Mucosa of stomach (tissue), 1 donor: ENCODE data around the gene PPIE.
"Not testable (repeated sequence)": the region's sequence is repeated elsewhere in the genome, so short reads cannot be mapped to it uniquely, and the experiment has no call there.

Source experiments
- H3K27me3 ChIP-seq: one replicate; pipeline ENCODE4 v1.7.0; 2013; ENCODE audit warnings: mild to moderate bottlenecking, low read length; ENCODE audit not compliant: control insufficient read depth, insufficient read depth
- H3K36me3 ChIP-seq: one replicate; pipeline ENCODE4 v1.7.0; 2013; ENCODE audit warnings: low read length; ENCODE audit not compliant: control insufficient read depth, insufficient read depth
- H3K4me1 ChIP-seq: one replicate; pipeline ENCODE4 v1.7.0; 2013; ENCODE audit warnings: mild to moderate bottlenecking, low read length; ENCODE audit not compliant: control insufficient read depth, insufficient read depth
- H3K4me3 ChIP-seq: one replicate; pipeline ENCODE4 v1.7.0; 2013; ENCODE audit warnings: low read length
- H3K9ac ChIP-seq: one replicate; pipeline ENCODE4 v1.7.0; 2013; ENCODE audit warnings: mild to moderate bottlenecking, low read length, moderate library complexity
- H3K9me3 ChIP-seq: one replicate; pipeline ENCODE4 v1.7.0; 2013; ENCODE audit warnings: mild to moderate bottlenecking, low read length, moderate library complexity; ENCODE audit not compliant: control insufficient read depth
- donor health status: Pancreatic carcinoma.

PPIE gene

GRCh38 chr1:39776886-39777285 lies 38.2 kb downstream of the PPIE start:
- Histone ChIP-seq H3K27me3 (no peaks in the 10 kb centered on the region), H3K36me3 (no peaks in the 10 kb centered on the region), H3K9ac (no peak overlapping the region), H3K9me3 (no peaks in the 10 kb centered on the region), H3K4me3 (no peak overlapping the region), H3K4me1 (no peaks in the 10 kb centered on the region)

- Histone ChIP-seq H3K36me3 (no peaks in the 10 kb centered on the region), H3K4me1 (no peaks in the 10 kb centered on the region), H3K9ac (no peak overlapping the region), H3K27me3 (no peaks in the 10 kb centered on the region), H3K9me3 (no peaks in the 10 kb centered on the region), H3K4me3 (no peak overlapping the region)
These were observed 38.6 kb downstream of the PPIE start for GRCh38 chr1:39777306-39777705.

DNA sequence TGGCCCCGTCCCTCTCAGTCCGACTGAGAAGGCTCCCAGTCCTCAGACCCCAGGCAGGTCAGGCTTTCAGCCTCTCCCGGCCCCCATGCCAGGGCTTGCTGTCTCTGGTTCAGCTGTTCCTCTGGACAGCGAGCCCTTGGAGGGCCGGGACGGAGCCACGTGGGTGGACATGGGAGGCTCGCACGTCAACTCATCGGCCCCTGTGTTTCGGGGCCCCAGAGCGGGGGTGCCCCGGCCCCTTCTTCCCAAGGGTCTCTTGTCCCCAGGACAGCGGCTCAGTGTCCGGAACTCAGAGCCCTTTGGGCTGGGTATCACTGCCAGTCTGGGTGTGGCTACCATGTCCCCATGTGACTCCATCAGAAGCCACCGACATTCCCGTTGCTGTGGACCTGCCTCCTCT lies 39.2 kb downstream of the PPIE start:
- H3K27me3 ChIP-seq, H3K9ac ChIP-seq: not testable (repeated sequence)

DNA sequence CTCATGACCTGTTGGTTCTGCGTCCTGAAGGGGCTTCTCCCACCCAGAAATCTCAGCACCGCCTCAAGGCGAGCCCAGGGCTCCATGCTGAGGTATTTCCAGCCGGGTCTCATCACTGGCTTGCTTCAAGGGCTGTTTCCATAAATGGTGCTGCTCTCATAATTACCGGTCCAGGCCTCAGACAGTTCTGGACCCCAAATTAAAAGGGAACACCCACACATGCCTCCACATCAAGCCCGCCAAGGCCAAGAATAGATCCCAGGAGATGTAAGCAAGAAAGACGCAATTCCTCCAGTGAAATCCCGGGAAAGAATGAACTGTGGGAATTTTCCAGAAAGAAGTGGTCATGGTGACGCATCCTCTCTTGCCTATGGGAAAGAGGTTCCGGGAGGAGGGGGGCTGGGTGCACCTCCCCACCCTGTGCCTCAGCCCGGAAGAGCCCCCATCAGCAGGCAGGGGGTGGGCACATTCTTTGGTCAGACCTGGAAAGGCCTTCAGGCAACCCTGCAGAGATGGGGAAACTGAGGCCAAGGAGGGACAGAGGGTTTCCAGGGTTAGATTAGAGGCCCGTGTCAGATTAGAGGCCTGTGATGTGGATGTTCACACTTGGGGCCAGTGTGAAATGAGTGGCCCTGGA lies 39.9 kb downstream of the PPIE start:
- not testable (repeated sequence) for H3K27me3 ChIP-seq, H3K4me3 ChIP-seq, H3K9ac ChIP-seq, H3K36me3 ChIP-seq, H3K9me3 ChIP-seq, H3K4me1 ChIP-seq

More for the DNA sequence above, 39.2 kb downstream of the PPIE start:
- not testable (repeated sequence) for H3K36me3 ChIP-seq, H3K4me1 ChIP-seq, H3K9me3 ChIP-seq, H3K4me3 ChIP-seq

- Histone ChIP-seq H3K36me3 (no peaks in the 10 kb centered on the region), H3K9ac (no peak overlapping the region), H3K27me3 (no peaks in the 10 kb centered on the region), H3K4me3 (no peak overlapping the region), H3K4me1 (no peaks in the 10 kb centered on the region), H3K9me3 (no peaks in the 10 kb centered on the region)
These were observed 40.5 kb downstream of the PPIE start for GRCh38 chr1:39779137-39779536.

- Histone ChIP-seq H3K9ac (no peak overlapping the region), H3K27me3 (no peaks in the 10 kb centered on the region), H3K4me3 (no peak overlapping the region)
These were observed 41.1 kb downstream of the PPIE start for GRCh38 chr1:39779821-39780220.

DNA sequence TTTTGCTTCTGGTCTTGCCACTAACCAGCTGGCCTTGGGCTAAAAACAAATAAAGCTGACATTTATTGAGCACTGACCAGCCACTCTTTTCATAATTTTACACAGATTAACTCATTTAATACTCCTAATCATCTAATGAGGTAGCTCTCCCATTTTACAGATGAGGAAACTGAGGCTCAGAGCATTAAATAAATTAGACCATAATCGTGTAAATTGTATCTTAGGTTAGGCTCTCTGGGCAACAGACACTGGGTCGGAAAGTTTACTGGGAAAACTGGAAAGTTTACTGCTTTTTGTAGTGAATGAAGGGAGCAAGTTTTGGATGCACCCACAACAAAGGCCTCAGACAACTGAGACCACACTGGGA lies 42.6 kb downstream of the PPIE start:
- no peak overlapping the region for H3K4me3 ChIP-seq

More at GRCh38 chr1:39779821-39780220, 41.1 kb downstream of the PPIE start:
- Histone ChIP-seq H3K36me3 (no peaks in the 10 kb centered on the region), H3K9me3 (no peaks in the 10 kb centered on the region), H3K4me1 (no peaks in the 10 kb centered on the region)

DNA sequence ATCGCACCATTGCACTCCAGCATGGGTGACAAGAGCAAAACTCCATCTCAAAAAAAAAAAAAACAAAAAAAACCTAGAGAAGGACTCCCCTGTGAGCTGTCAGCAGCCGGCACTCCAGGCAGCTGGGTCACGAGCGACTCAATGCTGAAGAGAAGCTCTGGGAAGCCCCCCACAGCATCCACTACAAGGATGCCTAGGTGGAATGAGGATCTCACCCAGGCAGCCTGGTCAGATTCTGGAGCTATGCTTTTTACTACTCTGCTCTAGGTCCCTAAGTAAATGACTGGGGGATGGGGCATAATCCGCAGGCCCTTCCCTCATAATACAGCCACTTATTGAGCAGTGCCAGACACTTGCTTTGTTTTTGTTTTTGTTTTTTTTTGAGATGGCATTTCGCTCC lies 43.4 kb downstream of the PPIE start:
- Histone ChIP-seq H3K4me3 (no peak overlapping the region), H3K27me3 (no peaks in the 10 kb centered on the region), H3K4me1 (no peaks in the 10 kb centered on the region)

More for the DNA sequence above, 42.6 kb downstream of the PPIE start:
- H3K9ac ChIP-seq = no peak overlapping the region
- H3K4me1 ChIP-seq = no peaks in the 10 kb centered on the region
- no peaks in the 10 kb centered on the region for H3K36me3 ChIP-seq
- H3K9me3 ChIP-seq = no peaks in the 10 kb centered on the region
- H3K27me3 ChIP-seq = no peaks in the 10 kb centered on the region

DNA sequence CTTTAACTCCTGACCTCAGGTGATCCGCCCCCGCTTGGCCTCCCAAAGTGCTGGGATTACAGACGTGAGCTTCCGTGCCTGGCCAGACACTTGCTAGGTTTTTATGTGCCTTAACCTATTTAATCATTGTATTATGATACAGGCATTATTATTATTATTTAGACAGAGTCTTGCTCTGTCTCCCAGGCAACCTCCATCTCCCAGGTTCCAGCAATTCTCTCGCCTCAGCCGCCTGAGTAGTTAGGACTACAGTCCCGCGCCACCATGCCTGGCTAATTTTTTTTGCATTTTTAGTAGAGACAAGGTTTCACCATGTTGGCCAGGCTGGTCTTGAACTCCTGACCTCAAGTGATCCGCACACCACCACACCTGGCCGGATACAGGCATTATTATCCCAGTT lies 44.0 kb downstream of the PPIE start:
- not testable (repeated sequence) for H3K4me3 ChIP-seq, H3K36me3 ChIP-seq, H3K4me1 ChIP-seq, H3K9me3 ChIP-seq, H3K9ac ChIP-seq, H3K27me3 ChIP-seq

More for the DNA sequence above, 43.4 kb downstream of the PPIE start:
- H3K9ac ChIP-seq = no peak overlapping the region
- no peaks in the 10 kb centered on the region for H3K9me3 ChIP-seq
- no peaks in the 10 kb centered on the region for H3K36me3 ChIP-seq

DNA sequence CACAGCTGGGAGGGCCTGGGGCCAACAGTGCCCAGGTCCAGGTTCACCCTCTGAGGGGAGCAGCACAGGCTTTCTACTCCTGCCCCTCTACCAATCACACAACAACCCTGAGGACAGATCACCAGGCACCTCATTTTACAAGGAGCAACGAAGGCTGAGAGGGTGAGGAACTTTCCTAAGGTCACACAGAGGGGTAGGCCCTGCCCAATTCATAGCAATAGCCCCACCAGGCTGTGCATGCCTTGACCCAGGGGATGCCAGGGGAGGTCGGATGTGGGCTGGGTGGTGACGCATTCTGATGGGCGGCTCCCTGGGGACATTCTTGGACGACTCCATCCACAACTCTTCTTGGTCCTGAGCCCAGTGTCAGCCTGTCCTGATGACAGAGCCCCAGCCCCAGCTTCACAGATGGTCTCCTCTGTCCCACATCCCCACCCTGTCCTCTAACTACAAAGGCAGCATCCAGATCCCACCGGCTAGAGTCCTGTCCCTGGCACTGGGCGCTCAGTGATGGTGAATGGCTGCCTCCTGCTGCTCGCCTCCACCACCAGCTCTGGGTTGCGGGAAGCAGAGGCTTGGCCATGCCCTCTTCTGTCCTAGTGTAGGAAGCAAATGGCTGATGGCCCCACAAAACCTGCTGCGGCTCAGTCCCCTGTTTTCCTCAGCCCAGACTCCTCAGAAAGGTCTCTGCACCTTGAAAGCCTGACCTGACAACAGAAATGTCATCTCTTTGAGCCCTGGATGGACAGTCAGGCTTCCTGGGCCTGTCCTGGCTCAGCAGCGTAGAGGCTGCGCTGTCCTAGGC lies 47.8 kb downstream of the PPIE start:
- not testable (repeated sequence) for H3K9me3 ChIP-seq, H3K4me1 ChIP-seq, H3K4me3 ChIP-seq, H3K36me3 ChIP-seq, H3K9ac ChIP-seq
- H3K27me3 ChIP-seq = peaks cover 11% of the 10 kb centered on the region

GRCh38 chr1:39787108-39787375 lies 48.4 kb downstream of the PPIE start:
- H3K9ac ChIP-seq, H3K9me3 ChIP-seq, H3K36me3 ChIP-seq, H3K4me3 ChIP-seq, H3K4me1 ChIP-seq: not testable (repeated sequence)
- H3K27me3 ChIP-seq = peaks cover 11% of the 10 kb centered on the region

- H3K9me3 ChIP-seq = no peaks in the 10 kb centered on the region
- H3K27me3 ChIP-seq = peaks cover 11% of the 10 kb centered on the region
- H3K9ac ChIP-seq = no peak overlapping the region
- H3K4me3 ChIP-seq = no peak overlapping the region
- H3K36me3 ChIP-seq = no peaks in the 10 kb centered on the region
- no peaks in the 10 kb centered on the region for H3K4me1 ChIP-seq
These were observed 48.8 kb downstream of the PPIE start for GRCh38 chr1:39787468-39787867.

DNA sequence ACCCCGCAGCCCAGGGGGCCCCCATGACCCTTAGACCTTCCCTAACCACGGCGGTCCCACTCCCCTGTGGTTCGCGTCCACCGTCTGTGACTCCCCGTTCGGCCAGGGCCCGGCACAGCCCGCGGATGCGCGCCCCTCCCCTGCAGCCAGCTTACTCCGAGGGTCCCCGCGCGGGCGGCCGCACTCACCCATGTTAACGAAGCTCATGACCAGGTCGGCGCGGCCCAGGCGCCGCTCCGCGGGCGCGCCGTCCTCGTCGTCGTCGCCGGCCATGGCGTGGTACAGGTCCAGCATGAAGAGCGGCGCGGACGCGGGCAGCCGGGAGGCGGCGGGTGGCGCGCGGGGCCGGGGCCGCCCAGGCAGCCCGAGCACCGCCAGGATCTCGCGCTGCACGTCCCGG lies 49.3 kb downstream of the PPIE start:
- H3K4me3 ChIP-seq, H3K36me3 ChIP-seq, H3K4me1 ChIP-seq, H3K9ac ChIP-seq, H3K9me3 ChIP-seq: not testable (repeated sequence)
- H3K27me3 ChIP-seq = peaks cover 11% of the 10 kb centered on the region
